BJ (cell line): Measurements from ENCODE around the gene INO80C. TPM values are rescaled to one million over a fixed set of nuclear protein-coding genes. Genes with fewer than 3 reads are reported as not detected.
"Not testable (repeated sequence)": the region's sequence is repeated elsewhere in the genome, so short reads cannot be mapped to it uniquely, and the experiment has no call there.

Source experiments
- CTCF ChIA-PET: fragments of 350-600 bp; formaldehyde crosslinking; extraction: SDS; loops from one replicate; lab custom pipeline; 2021; ENCODE audit warnings: antibody characterized with exemption, inconsistent platforms; lab: Yijun Ruan, JAX
- POLR2A ChIA-PET: fragments of 300-600 bp; sonication (Branson Sonifier 250); formaldehyde crosslinking; extraction: SDS; loops from one replicate; lab custom pipeline; 2021; ENCODE audit warnings: antibody characterized with exemption; lab: Charles Lee
- DNase-seq: peaks from one replicate; pipeline ENCODE4 v3.0.0-alpha.2; 2011; ENCODE audit warnings: low read depth
- H3K27me3 ChIP-seq: 2 replicates; pipeline ENCODE4 v1.6.0; 2011; ENCODE audit warnings: low read length; ENCODE audit not compliant: control insufficient read depth, insufficient read depth
- H3K36me3 ChIP-seq: 2 replicates; pipeline ENCODE4 v1.5.1; 2011; ENCODE audit warnings: low read length; ENCODE audit not compliant: control insufficient read depth, insufficient read depth
- H3K4me3 ChIP-seq: 2 replicates; pipeline ENCODE4 v1.5.1; 2011; ENCODE audit warnings: low read depth, mild to moderate bottlenecking, control low read depth, low read length
- polyA plus RNA-seq: library from polyadenylated mRNA; depleted of rRNA; stranded (reverse); fragments of >200 nt; gene quantifications from 2 replicates; pipeline ENCODE4 v1.2.3, GENCODE V29; 2011
- TF ChIP-seq, protein P1 (sequence below): IDR thresholded peaks from 2 replicates; pipeline ENCODE4 v1.5.1; 2011; ENCODE audit warnings: low read depth, mild to moderate bottlenecking, control low read depth, inconsistent platforms, low read length, moderate library complexity; ENCODE audit not compliant: insufficient read depth

The INO80C gene
- polyA plus RNA-seq, 1 experiment: 8.3 TPM

DNA sequence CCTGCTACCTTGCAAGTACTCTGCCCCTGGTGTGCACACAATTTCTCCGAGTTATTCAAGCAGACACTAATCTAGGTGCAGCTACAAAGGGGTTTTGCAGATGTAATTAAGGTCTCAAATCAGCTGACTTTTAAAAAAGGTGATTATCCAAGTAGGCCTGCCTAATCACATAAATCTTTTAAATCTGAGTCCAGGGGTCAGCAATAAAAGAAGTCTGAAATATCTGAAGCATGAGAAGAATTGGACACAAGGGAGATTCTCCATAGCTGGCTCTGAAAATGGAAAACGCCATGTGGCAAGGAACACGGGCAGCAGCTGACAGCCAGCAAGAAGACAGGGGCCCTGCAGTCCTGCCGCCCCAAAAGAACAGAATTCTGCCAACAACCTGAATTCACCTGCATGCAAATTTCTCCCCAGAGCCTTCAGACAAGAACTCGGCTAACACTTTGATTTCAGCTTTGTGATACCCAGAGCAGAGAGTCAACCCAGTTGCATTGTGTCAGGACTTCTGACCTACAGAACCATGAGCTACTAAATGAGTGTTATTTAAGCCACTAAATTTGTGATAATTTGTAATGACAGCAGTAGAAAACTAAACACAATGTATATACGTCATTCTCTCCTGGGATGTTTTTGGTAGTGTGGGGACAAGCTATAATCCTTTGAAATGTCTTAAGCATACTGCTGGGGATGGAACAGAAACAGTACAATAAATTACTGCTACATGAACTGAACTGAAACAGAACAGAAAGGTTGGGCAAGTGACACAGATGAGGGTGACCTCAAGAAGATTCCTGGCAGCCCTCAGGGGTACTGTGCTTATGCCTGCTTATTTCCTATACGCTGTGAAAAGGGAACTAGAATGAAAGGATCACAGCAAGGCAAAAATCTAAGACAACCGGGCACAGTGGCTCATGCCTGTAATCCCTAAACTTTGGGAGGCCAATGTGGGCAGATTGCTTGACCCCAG lies 3.2 kb downstream of the INO80C start:
- TF ChIP-seq, protein P1, sequence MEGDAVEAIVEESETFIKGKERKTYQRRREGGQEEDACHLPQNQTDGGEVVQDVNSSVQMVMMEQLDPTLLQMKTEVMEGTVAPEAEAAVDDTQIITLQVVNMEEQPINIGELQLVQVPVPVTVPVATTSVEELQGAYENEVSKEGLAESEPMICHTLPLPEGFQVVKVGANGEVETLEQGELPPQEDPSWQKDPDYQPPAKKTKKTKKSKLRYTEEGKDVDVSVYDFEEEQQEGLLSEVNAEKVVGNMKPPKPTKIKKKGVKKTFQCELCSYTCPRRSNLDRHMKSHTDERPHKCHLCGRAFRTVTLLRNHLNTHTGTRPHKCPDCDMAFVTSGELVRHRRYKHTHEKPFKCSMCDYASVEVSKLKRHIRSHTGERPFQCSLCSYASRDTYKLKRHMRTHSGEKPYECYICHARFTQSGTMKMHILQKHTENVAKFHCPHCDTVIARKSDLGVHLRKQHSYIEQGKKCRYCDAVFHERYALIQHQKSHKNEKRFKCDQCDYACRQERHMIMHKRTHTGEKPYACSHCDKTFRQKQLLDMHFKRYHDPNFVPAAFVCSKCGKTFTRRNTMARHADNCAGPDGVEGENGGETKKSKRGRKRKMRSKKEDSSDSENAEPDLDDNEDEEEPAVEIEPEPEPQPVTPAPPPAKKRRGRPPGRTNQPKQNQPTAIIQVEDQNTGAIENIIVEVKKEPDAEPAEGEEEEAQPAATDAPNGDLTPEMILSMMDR: no peak
- ChIA-PET CTCF (interaction anchor here (0.6 to 1.5 kb wide), 4 partner anchors 10 to 17 kb away, joined by 3 to 4 read pairs (median 3); no protein-coding TSS in a partner anchor), POLR2A (no interaction called here)
- DNase-seq: no peak
- no peaks in the 10 kb centered on the region for H3K36me3 ChIP-seq
- no peak overlapping the region for H3K4me3 ChIP-seq
- H3K27me3 ChIP-seq: no peaks in the 10 kb centered on the region

DNA sequence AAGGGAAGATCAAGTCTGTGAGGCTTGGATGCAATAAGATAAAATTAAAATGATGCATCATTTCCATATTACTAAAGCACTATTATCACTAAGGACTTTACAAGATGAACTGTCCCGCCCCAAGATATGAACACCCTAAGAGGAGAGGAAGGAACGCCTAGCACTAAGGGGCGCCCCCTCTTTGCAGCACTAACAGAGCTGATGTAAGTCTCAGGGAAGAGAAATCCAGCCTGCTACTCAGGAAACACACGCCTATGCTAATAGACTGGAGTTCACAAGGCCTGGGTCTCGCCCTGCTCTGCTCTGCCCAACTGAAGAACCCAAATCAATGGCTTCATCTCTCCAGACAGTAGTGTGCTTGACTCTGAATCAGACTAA lies 6.1 kb downstream of the INO80C start:
- ChIA-PET CTCF (no interaction called here), POLR2A (no interaction called here)
- H3K36me3 ChIP-seq: no peaks in the 10 kb centered on the region
- no peak for DNase-seq
- no peak overlapping the region for H3K4me3 ChIP-seq
- no peaks in the 10 kb centered on the region for H3K27me3 ChIP-seq
- TF ChIP-seq, protein P1: no peak

DNA sequence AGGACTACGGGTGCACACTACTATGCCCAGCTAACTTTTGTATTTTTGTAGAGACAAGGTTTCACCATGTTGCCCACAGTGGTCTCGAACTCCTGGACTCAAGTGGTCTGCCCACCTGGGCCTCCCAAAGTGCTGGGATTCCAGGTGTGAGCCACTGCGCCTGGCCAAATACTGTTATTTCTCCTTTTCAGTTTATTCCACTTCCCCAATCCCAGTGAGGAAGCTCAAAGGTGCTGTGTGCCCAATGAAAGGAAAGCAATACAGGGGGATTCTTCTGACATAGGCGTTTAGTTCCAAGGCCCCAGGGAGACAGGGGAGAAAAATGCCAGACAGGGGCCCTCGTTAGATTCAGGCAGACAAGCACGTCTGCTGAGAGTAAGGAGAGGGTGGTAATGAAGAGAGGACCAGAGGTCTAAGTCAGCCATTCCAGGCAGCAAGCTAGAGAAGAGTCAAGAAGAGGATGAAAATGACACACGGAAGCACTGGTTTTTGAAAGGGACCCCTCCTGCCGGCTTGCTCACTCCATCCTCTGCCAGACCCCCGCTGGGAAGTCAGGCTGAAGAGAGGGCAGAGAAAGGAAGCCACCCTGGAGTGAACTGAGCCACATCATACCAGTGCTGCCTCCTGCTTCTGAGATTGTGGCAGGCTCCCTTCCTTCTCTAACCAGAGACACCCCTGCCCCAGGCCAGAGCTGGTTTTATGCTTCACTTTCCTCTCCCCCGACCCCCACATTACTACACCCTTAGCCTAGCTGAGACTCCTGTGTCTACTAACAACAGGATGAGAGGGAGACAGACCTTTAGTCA lies 6.7 kb downstream of the INO80C start:
- ChIA-PET POLR2A (no interaction called here), CTCF (interaction anchor here (1.2 kb wide), 1 partner anchor 9 kb away, joined by 3 read pairs; no protein-coding TSS in a partner anchor)
- H3K27me3 ChIP-seq: no peaks in the 10 kb centered on the region
- DNase-seq: no peak
- no peak overlapping the region for H3K4me3 ChIP-seq
- H3K36me3 ChIP-seq: no peaks in the 10 kb centered on the region
- TF ChIP-seq, protein P1: no peak

DNA sequence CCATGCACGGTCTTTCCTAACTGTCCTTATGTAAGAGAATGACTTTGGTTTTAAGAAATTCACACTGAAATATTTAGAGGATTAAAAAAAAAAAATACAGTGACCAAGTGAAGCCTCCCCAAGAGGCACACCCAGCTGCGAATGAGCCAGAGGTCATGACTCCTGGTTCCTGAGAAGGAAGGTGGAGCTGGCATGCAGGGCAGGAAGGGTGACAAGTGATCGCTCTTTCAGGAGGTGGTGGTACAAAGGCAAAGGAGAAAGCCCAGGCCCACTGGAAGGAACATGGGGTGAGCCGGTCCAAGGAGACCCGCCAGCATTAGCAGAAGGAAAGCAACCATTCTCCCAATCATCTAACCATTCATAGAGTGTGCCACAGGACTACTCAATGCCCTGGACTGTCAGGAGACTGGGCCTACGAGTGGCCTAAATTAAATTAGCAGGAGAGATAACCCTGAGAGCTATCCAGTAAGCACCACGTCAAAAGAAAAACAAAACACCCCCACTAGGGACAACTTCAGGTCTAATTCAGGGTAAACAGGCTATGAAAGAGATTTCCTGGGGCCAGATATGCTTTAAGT lies 7.8 kb downstream of the INO80C start:
- ChIA-PET POLR2A (no interaction called here), CTCF (interaction anchor here (1.2 kb wide), 1 partner anchor 8 kb away, joined by 3 read pairs; no protein-coding TSS in a partner anchor)

DNA sequence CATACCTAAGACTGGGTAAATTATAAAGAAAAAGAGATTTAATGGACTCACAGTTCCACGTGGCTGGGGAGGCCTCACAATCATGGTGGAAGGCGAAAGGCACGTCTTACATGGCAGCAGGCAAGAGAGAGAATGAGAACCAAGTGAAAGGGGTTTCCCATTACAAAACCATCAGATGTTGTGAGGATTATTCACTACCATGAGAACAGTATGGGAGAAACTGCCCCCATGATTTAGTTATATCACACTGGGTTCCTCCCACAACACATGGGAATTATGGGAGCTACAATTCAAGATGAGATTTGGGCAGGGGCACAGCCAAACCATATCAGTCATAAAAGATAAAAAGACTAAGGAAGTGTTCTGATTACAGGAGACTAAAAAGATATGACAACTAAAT lies 8.5 kb downstream of the INO80C start:
- H3K27me3 ChIP-seq, H3K4me3 ChIP-seq, H3K36me3 ChIP-seq, DNase-seq, CTCF ChIA-PET, POLR2A ChIA-PET: not testable (repeated sequence)

More for the DNA sequence above, 7.8 kb downstream of the INO80C start:
- no peaks in the 10 kb centered on the region for H3K27me3 ChIP-seq
- TF ChIP-seq, protein P1: no peak
- H3K4me3 ChIP-seq: no peak overlapping the region
- DNase-seq: no peak
- no peaks in the 10 kb centered on the region for H3K36me3 ChIP-seq

DNA sequence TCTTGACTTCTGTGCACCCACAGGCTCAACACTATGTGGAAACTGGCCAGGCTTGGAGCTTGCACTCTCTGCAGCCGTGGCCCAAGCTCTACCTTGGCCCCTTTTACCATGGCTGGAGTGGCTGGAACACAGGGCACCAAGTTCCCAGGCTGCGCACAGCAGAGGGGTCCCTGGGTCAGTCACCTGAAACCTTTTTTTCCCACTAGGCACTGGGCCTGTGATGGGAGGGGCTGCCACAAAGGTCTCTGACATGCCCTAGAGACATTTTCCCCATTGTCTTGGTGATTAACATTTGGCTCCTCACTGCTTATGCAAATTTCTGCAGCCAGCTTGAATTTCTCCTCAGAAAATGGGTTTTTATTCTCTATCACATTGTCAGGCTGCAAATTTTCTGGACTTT lies 9.4 kb downstream of the INO80C start:
- CTCF ChIA-PET, POLR2A ChIA-PET: not testable (repeated sequence)

DNA sequence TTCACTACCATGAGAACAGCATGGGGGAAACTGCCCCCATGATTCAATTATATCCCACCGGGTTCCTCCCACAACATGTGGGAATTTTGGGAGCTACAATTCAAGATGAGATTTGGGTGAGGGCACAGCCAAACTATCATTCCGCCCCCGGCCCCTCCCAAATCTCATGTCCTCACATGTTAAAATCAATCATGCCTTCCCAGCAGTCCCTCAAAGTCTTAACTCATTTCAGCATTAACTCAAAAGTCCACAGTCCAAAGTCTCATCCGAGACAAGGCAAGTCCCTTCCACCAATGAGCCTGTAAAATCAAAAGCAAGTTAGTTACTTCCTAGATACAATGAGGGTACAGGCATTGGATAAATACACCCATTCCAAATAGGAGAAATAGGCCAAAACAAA lies 10.2 kb downstream of the INO80C start:
- H3K4me3 ChIP-seq, POLR2A ChIA-PET, DNase-seq, H3K36me3 ChIP-seq, H3K27me3 ChIP-seq, CTCF ChIA-PET: not testable (repeated sequence)

More for the DNA sequence above, 9.4 kb downstream of the INO80C start:
- not testable (repeated sequence) for H3K36me3 ChIP-seq, DNase-seq, H3K4me3 ChIP-seq, H3K27me3 ChIP-seq
